ENCODE data around the gene CEP112. TPM values are rescaled to one million over a fixed set of nuclear protein-coding genes. Genes with fewer than 3 reads are reported as not detected.

Gene CEP112
- total and polyA plus RNA-seq, 2 of the 8 experiments (the other 6 are each of a cell fraction or from before 2014, with no cell fraction given), result 0.62 to 3.1 TPM

DNA sequence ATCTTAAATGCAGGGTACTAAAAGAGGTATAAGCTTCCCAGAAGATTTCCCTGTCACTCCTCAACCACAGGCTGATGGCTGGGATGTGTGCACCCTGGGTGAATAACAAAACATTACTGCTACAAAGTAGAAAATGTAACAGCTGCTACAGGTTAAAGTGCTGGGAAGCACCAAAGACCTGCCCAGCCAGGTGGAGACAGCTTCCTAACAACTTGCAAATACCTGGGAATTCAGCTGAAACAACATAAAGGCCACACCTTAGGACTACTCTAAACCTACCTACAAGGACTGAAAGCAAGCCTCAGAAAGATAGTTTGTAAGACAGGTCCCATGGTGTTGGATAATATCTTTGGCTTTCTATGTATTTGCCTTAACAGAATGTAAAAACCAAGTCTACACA, 118.5 kb downstream of the CEP112 start:
- no peak for DNase-seq (ENCODE audit: low read depth in 1 of 2, low spot score in 2 of 2)
- H2AFZ ChIP-seq (ENCODE audit: low read length), result no peak overlapping the region

More for the DNA sequence above, 118.5 kb downstream of the CEP112 start:
- CTCF ChIA-PET (ENCODE audit: partially characterized antibody), result no interaction called here
- no peak overlapping the region for H2AK5ac ChIP-seq (ENCODE audit: low read depth, low read length)
- H3K14ac ChIP-seq (ENCODE audit: insufficient read length), result no peak overlapping the region
- H3K79me2 ChIP-seq (ENCODE audit: control insufficient read depth in 1 of 2, insufficient read depth in 2 of 2, low read length in 2 of 2), result no peaks in the 10 kb centered on the region
- H3K27ac ChIP-seq (ENCODE audit: low read depth, low read length), result no peak overlapping the region
- no peaks in the 10 kb centered on the region for H3K79me1 ChIP-seq (ENCODE audit: low read depth, low read length)
- no peak overlapping the region for H3K23ac ChIP-seq (ENCODE audit: insufficient read length)
- no peak overlapping the region for H3K56ac ChIP-seq (replicated peaks; ENCODE audit: insufficient read length, low read depth, low read length)
- no peak overlapping the region for H3K4ac ChIP-seq (replicated peaks; ENCODE audit: insufficient read length, low read depth, low read length)
- H4K91ac ChIP-seq (replicated peaks; ENCODE audit: insufficient read length, low read length), result no peak overlapping the region
- no peak overlapping the region for H3K4me3 ChIP-seq (ENCODE audit: extremely low read depth in 1 of 4, insufficient read depth in 2 of 4, low read depth in 3 of 4, low read length in 4 of 4)
- H2BK12ac ChIP-seq (ENCODE audit: low read depth, low read length), result no peak overlapping the region
- H2BK5ac ChIP-seq (ENCODE audit: low read depth, low read length), result no peak overlapping the region
- no peaks in the 10 kb centered on the region for H3K36me3 ChIP-seq (ENCODE audit: control insufficient read depth in 2 of 4, insufficient read depth in 4 of 4, low read length in 3 of 4)
- no peak overlapping the region for H2BK120ac ChIP-seq (replicated peaks; ENCODE audit: low read depth, low read length)
- H4K5ac ChIP-seq (ENCODE audit: insufficient read length, low read depth, low read length), result no peak overlapping the region
- H3K27me3 ChIP-seq (replicated peaks in 1 of 4; ENCODE audit: control insufficient read depth in 3 of 4, extremely low read depth in 1 of 4, insufficient read depth in 3 of 4, low read length in 3 of 4), result no peaks in the 10 kb centered on the region
- H3K4me1 ChIP-seq (replicated peaks in 1 of 4; ENCODE audit: control insufficient read depth in 3 of 4, insufficient read depth in 4 of 4, low read length in 3 of 4), result no peaks in the 10 kb centered on the region
- no peak overlapping the region for H3K9ac ChIP-seq (replicated peaks in 1 of 4; ENCODE audit: extremely low read depth in 1 of 4, low read depth in 3 of 4, low read length in 3 of 4)
- H3K18ac ChIP-seq (ENCODE audit: extremely low read depth, low read length), result no peak overlapping the region
- H4K20me1 ChIP-seq (replicated peaks in 1 of 2; ENCODE audit: control insufficient read depth in 1 of 2, insufficient read depth in 2 of 2, low read length in 2 of 2), result no peaks in the 10 kb centered on the region
- no peak for FAIRE-seq
- H3K9me3 ChIP-seq (ENCODE audit: insufficient read depth in 2 of 2, low read depth in 1 of 2, low read length in 1 of 2), result no peaks in the 10 kb centered on the region
- no peak overlapping the region for H2BK20ac ChIP-seq (ENCODE audit: low read length)
- no peak overlapping the region for H3K4me2 ChIP-seq (ENCODE audit: insufficient read depth in 1 of 2, low read depth in 2 of 2, low read length in 2 of 2)
- no peak for TF ChIP-seq CHD1 (IDR thresholded peaks at IDR 0.05; ENCODE audit: low read depth, low read length)
- no peak for TF ChIP-seq SP4 (IDR thresholded peaks at IDR 0.05; ENCODE audit: low read length)
- TF ChIP-seq, protein P1, sequence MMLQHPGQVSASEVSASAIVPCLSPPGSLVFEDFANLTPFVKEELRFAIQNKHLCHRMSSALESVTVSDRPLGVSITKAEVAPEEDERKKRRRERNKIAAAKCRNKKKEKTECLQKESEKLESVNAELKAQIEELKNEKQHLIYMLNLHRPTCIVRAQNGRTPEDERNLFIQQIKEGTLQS (IDR thresholded peaks at IDR 0.05; ENCODE audit: insufficient read depth, low read depth, low read length), result no peak
- TF ChIP-seq KDM4A (IDR thresholded peaks at IDR 0.05; ENCODE audit: low read depth, low read length, severe bottlenecking), result no peak
- TF ChIP-seq SP1 (IDR thresholded peaks at IDR 0.05; ENCODE audit: low read depth, low read length), result no peak
- TF ChIP-seq, protein P2, sequence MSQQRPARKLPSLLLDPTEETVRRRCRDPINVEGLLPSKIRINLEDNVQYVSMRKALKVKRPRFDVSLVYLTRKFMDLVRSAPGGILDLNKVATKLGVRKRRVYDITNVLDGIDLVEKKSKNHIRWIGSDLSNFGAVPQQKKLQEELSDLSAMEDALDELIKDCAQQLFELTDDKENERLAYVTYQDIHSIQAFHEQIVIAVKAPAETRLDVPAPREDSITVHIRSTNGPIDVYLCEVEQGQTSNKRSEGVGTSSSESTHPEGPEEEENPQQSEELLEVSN (IDR thresholded peaks at IDR 0.05), result no peak
- TF ChIP-seq PHF8 (conservative IDR thresholded peaks at IDR 0.05; ENCODE audit: low read depth, low read length), result no peak
- TF ChIP-seq ASH2L (IDR thresholded peaks at IDR 0.05; ENCODE audit: low read length), result no peak
- TF ChIP-seq RXRA (IDR thresholded peaks at IDR 0.05; ENCODE audit: insufficient read depth, low read depth, low read length), result no peak
- TF ChIP-seq GABPA (IDR thresholded peaks at IDR 0.05; ENCODE audit: borderline replicate concordance, insufficient read depth, low read length), result no peak
- TF ChIP-seq RAD21 (IDR thresholded peaks at IDR 0.05 in 1 of 2, conservative IDR thresholded peaks at IDR 0.05 in 1 of 2; ENCODE audit: low read depth in 2 of 2, low read length in 2 of 2), result no peak
- no peak for TF ChIP-seq NANOG (IDR thresholded peaks at IDR 0.05; ENCODE audit: insufficient read depth, low read depth, low read length, poor library complexity, severe bottlenecking)
- TF ChIP-seq HDAC2 (IDR thresholded peaks at IDR 0.05; ENCODE audit: borderline replicate concordance in 1 of 2, low read depth in 2 of 2, low read length in 2 of 2), result no peak
- TF ChIP-seq RBBP5 (IDR thresholded peaks at IDR 0.05; ENCODE audit: borderline replicate concordance, low read depth, low read length), result no peak
- POLR2A ChIA-PET (ENCODE audit: partially characterized antibody), result no interaction called here
- H3K23me2 ChIP-seq (ENCODE audit: low read depth, low read length), result no peaks in the 10 kb centered on the region
- no peak overlapping the region for H2BK15ac ChIP-seq (ENCODE audit: low read length)
- no peak overlapping the region for H4K8ac ChIP-seq (ENCODE audit: extremely low read depth, insufficient read depth, low read length)

All from H1 (cell line).